KMS-11 (cell line): Measurements from ENCODE around the gene TMEM62.

Experiments used
- H2AFZ ChIP-seq: fragments of 200-600 bp; sonication (generic); 2 replicates; pipeline ENCODE4 v1.6.1; 2016; ENCODE audit warnings: antibody characterized with exemption, mixed run types, low read depth
- H3K27ac ChIP-seq: fragments of 200-600 bp; sonication (generic); 2 replicates; pipeline ENCODE4 v1.6.1; 2016; ENCODE audit warnings: mild to moderate bottlenecking, mixed run types
- H3K27me3 ChIP-seq: fragments of 200-600 bp; sonication (generic); 2 replicates; pipeline ENCODE4 v1.6.1; 2017; ENCODE audit warnings: mild to moderate bottlenecking, low read depth, mixed run types, moderate library complexity; ENCODE audit not compliant: insufficient read depth
- H3K36me3 ChIP-seq: fragments of 200-600 bp; sonication (generic); 2 replicates; pipeline ENCODE4 v1.6.1; 2017; ENCODE audit warnings: mild to moderate bottlenecking, mixed run types; ENCODE audit not compliant: insufficient read depth
- H3K4me1 ChIP-seq: fragments of 200-600 bp; sonication (generic); 2 replicates; pipeline ENCODE4 v1.6.1; 2016; ENCODE audit warnings: mild to moderate bottlenecking, low read depth, mixed run types; ENCODE audit not compliant: poor library complexity, severe bottlenecking
- H3K4me2 ChIP-seq: fragments of 200-600 bp; sonication (generic); 2 replicates; pipeline ENCODE4 v1.7.0; 2016; ENCODE audit warnings: mild to moderate bottlenecking, mixed run types
- H3K4me3 ChIP-seq: fragments of 200-600 bp; sonication (generic); IDR thresholded peaks from 2 replicates; pipeline ENCODE4 v1.6.1; 2017; ENCODE audit warnings: low read depth, low read length, mixed read lengths; ENCODE audit not compliant: insufficient read depth
- H3K79me2 ChIP-seq: fragments of 200-600 bp; sonication (generic); 2 replicates; pipeline ENCODE4 v1.6.1; 2016; ENCODE audit warnings: low read depth, mixed run types; ENCODE audit not compliant: insufficient read depth
- H3K9ac ChIP-seq: fragments of 200-600 bp; sonication (generic); 2 replicates; pipeline ENCODE4 v1.6.1; 2016; ENCODE audit warnings: mild to moderate bottlenecking, mixed run types
- H4K20me1 ChIP-seq: fragments of 200-600 bp; sonication (generic); 2 replicates; pipeline ENCODE4 v1.6.1; 2016; ENCODE audit warnings: mild to moderate bottlenecking, mixed run types; ENCODE audit not compliant: insufficient read depth
- CTCF ChIP-seq: fragments of 200-600 bp; sonication (generic); conservative IDR thresholded peaks from 2 replicates; pipeline ENCODE4 v1.6.1; 2017; ENCODE audit warnings: low read depth, mild to moderate bottlenecking, antibody characterized with exemption, low read length, moderate library complexity, mixed read lengths

Gene TMEM62

GRCh38 chr15:43226436-43227305, 93.3 kb downstream of the TMEM62 start:
- H4K20me1 ChIP-seq = no peaks in the 10 kb centered on the region
- no peaks in the 10 kb centered on the region for H3K79me2 ChIP-seq
- TF ChIP-seq CTCF = no peak
- H3K36me3 ChIP-seq = no peaks in the 10 kb centered on the region
- H3K9ac ChIP-seq = no peak overlapping the region
- H3K4me1 ChIP-seq = no peaks in the 10 kb centered on the region
- H3K27me3 ChIP-seq = no peaks in the 10 kb centered on the region
- no peak overlapping the region for H3K4me2 ChIP-seq
- H3K4me3 ChIP-seq = no peak overlapping the region
- H2AFZ ChIP-seq = no peak overlapping the region
- no peak overlapping the region for H3K27ac ChIP-seq

DNA sequence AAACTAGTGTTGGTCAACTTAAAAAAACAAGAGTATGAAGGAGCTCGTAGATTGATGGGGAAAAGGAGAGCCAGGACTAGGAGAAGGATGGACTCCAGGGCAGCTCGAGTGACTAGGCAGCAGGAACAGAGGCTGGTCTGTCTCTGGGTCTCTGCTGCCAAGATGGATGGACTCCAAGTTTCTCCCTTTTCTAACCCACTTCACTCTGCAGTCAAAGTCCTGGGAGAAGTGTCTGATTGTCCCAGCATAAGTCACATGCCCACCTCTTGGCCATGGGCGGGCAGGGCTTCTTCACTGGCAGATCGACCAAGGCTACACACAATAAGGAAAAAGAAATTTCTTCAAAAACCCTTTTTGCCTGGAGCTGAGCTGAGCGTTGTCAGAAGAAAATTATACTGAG, 96.6 kb downstream of the TMEM62 start:
- H3K4me1 ChIP-seq = no peaks in the 10 kb centered on the region
- no peaks in the 10 kb centered on the region for H3K36me3 ChIP-seq
- H3K9ac ChIP-seq = no peak overlapping the region
- H3K27me3 ChIP-seq = no peaks in the 10 kb centered on the region
- no peak overlapping the region for H2AFZ ChIP-seq
- no peak overlapping the region for H3K27ac ChIP-seq
- no peak overlapping the region for H3K4me3 ChIP-seq
- no peaks in the 10 kb centered on the region for H4K20me1 ChIP-seq
- no peaks in the 10 kb centered on the region for H3K79me2 ChIP-seq
- TF ChIP-seq CTCF = no peak
- H3K4me2 ChIP-seq = no peak overlapping the region

DNA sequence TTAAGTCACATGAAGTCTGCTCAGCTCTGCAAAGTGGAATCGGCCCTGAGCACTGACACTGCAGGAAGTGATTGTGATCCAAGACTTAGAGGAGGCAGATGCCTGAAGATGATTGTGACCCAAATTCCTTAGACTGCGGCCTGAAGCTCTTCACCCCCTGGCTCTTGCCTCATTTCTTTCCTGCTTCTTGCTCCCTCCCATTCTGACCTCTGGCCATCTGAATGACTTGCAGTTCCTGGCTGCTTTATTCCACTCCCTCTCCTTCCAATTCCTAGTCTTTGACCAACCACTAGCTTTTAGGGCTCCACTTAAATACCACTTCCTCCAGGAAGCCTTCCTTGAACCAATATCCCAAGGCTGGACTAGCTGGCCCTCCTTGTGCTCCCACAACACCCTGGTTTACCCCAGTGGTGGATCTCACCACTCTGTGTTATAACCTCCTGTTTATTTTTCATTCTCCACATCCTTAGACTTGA, 97.3 kb downstream of the TMEM62 start:
- Histone ChIP-seq H3K27me3 (no peaks in the 10 kb centered on the region), H3K27ac (no peak overlapping the region), H2AFZ (no peak overlapping the region)

GRCh38 chr15:43232289-43232874, 99.0 kb downstream of the TMEM62 start:
- H3K27ac ChIP-seq = no peak overlapping the region
- H3K79me2 ChIP-seq = no peaks in the 10 kb centered on the region
- no peaks in the 10 kb centered on the region for H4K20me1 ChIP-seq
- H3K4me3 ChIP-seq = no peak overlapping the region
- TF ChIP-seq CTCF = no peak
- no peaks in the 10 kb centered on the region for H3K27me3 ChIP-seq
- H2AFZ ChIP-seq = no peak overlapping the region
- H3K36me3 ChIP-seq = no peaks in the 10 kb centered on the region
- H3K9ac ChIP-seq = no peak overlapping the region
- H3K4me1 ChIP-seq = no peaks in the 10 kb centered on the region
- H3K4me2 ChIP-seq = no peak overlapping the region

More for the DNA sequence above, 97.3 kb downstream of the TMEM62 start:
- Histone ChIP-seq H3K36me3 (no peaks in the 10 kb centered on the region), H4K20me1 (no peaks in the 10 kb centered on the region), H3K4me2 (no peak overlapping the region), H3K9ac (no peak overlapping the region), H3K4me3 (no peak overlapping the region), H3K4me1 (no peaks in the 10 kb centered on the region), H3K79me2 (no peaks in the 10 kb centered on the region)
- no peak for TF ChIP-seq CTCF
